Activated T-helper 1 cell treated with anti-CD3 and anti-CD28 coated beads, Interleukin-2, amount 50 U/mL, for 16 hours (primary cell): Measurements from ENCODE around the gene PRDM16.

Experiments
- DNase-seq, 2 donors: peaks; one replicate each; pipeline ENCODE4 v3.0.0-alpha.2; 2020; ENCODE audit warnings: low read depth in 1 of 2, low spot score in 1 of 2

PRDM16 gene

GRCh38 chr1:3454811-3455618 is 386.0 kb downstream of the PRDM16 start:
- no peak for DNase-seq

DNA sequence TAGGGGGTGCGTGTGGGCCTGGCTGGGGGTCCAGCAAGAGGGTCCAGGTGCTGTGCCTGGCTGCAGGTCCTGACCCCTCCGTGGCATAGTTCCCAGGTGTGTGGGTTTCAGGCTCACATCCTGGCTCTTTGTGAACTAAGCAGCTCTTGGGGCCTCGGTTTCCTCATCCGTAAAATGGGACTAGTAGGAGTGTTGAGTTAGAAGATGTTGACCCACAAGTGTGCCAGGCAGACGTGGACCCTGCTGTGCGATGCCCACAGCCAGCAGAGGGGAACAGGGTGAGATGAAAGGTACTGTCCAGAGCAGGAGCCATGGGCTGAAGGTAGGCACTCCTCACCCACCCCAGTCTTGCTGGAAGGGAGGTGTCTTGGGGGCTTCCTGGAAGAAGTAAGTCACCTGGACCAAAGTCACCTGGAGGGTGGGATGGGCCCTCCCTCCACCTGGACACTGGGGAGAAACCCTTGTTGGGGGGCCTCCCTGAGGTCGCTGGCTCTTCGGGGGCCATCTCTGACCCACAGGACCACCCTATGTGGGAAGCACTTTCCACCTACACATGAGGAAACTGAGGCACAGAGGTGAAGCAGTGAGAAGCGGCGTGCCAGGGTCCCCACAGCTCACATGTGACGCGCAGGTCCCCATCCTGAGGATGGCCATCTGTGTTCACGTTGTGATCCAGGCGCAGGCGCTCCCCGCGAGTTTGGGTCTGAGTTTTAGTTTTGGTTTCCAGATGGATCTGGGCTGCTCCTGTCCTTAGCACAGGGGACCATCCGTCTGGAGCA is 386.9 kb downstream of the PRDM16 start:
- DNase-seq = no peak

- DNase-seq = no peak
Observed at GRCh38 chr1:3456449-3456963, 387.5 kb downstream of the PRDM16 start.

DNA sequence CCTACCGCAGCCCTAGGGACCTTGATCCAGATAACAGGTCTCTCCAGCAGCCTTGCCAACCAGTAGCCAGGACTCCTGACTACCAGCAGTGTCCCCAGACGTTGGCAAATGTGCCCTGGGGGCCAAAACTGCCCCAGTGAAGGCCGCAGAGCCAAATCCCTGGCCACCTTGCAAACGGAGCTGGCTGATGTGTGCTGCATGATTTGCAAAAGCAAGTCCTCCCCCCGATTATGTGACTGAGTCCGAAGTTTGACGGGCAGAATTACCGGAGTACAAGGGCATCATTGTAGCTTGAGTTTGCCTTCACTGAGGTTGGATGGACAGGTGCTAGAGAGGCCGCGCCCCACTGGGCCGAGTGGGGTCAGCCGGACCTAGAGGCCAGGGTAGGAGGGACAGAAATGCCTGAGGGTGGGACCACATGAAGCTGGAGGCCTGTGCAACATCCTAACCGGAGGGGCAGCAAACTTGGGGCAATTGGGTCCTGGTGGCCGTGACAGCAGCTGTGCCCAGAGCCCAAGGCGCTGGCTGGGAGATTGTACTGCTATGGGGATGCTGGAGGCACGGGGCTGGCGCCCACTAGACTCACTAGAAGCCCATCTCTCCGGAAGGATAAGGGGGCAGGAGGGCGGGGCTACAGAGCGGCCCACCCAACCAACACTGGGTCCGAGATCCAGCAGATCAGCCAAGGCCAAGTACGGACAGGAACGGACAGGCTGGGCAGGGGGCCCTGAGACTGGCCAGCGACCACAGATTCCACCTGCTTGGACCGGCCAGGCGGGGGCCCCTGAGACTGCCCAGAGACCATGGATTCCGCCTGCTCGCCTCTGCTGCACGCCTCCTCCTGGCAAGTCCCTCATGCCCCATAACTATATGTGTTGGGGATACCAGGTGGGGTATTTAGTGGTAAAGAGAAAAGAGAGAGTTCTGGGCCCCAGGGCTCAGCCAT is 388.2 kb downstream of the PRDM16 start:
- DNase-seq = no peak

GRCh38 chr1:3457910-3458883 is 389.2 kb downstream of the PRDM16 start:
- no peak for DNase-seq

- no peak for DNase-seq
Observed at GRCh38 chr1:3459051-3459908, 390.3 kb downstream of the PRDM16 start.

DNA sequence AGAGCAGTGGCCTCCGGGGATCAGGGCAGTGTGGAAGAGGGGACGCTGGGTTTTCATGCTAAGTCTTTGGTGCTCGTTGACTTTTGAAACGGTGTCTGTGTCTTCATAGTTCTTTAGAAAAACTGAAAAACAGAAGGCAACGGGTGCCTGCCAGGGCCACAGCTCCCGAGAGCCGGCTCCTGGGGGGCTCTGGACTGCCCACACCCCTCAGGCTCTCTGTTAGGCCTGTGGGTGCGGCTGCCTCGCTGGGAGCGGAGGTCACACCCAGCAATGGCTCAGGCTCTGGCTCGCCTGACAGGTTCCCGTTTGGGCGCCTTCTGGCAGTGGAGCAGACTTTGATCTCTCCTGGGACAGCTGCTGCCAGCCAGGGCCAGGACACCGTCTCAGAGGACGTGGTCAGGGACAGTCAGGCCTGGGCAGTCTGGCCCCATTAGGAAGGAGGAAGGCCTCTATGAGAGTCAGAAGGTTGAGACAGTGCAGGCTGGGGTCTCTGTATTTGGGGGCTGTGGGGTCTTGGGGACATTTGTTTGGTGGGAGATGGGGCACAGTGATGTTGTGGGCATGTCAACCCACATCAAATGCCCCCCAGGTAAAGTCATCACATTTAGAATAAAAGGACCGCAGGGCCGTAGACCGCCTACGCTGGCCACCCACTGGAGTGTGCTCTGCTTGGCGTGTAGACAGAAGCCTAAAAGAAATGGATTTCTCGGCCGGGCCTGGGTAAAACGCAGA is 391.1 kb downstream of the PRDM16 start:
- DNase-seq = no peak

DNA sequence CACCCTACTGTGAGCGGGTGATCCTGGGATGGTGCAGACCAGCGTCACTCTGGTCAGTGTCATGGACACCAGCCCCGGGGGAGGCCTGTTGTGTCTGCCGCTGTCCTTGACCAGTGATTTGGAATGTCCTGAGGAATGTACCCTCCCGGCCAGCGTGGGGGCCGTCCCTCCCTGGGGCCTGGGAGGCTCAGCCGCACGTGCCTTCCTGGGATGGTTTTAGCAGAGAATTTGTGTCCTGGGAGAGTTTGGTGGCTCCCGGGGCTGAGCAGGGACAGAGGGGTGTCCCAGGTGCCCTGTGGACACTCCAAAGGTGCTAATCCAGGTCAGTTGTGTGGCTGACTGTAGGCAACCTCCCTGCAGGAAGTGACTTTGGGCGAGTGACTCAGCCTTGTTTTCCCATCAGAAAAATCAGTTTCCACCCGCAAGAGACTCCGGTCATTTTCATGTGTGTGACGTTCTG is 391.7 kb downstream of the PRDM16 start:
- no peak for DNase-seq

DNA sequence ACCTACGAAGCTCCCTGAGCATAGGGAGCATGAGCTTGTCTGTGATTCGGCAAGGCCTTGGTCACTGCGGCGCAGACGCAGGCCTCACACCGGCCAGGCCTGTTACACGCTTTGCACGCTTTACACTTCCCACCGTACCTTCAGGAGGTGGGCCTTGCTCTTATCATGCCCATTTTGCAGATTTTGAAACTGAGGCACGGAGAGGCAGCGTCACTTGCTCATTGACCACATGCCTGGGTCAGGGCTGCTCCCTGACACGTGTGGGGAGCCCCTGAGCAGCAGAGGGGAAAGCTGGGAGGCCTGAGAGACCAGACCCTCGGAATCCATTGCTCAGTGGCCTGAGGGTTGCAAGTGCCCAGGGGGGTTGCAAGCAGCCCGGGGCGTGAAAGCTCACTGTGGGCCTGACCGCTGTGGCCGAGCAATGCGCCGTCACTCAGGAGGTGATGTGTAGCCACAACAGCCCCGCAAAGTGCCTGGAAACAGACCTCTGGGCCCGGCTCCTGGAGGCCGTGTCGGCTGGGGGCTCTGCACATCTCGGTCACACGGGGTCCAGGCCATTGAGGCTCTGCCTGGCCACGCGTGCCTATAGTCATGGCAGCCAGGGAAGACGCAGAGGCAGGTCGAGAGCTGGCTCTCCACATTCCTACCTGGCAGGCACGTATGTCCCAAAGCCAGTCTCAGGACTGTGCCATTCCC is 392.4 kb downstream of the PRDM16 start:
- DNase-seq = no peak

DNA sequence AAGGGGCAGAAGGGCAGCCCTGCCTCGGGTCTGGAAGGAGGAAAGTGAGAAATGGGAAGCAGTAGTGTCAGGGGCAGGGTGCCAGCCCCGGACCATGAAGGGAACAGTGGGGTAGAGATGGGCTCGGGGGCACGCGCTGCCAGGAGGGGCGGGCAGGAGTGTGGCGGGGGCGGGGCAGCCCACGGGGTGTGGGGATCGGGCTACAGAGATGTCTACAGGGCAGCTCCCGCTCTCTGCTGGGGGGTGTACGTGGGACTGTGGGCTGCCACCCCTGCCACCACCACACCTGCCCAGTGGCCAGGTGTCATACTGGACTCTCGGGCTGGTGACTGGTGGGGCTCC is 392.9 kb downstream of the PRDM16 start:
- DNase-seq = no peak

GRCh38 chr1:3462356-3463012 is 393.5 kb downstream of the PRDM16 start:
- no peak for DNase-seq

DNA sequence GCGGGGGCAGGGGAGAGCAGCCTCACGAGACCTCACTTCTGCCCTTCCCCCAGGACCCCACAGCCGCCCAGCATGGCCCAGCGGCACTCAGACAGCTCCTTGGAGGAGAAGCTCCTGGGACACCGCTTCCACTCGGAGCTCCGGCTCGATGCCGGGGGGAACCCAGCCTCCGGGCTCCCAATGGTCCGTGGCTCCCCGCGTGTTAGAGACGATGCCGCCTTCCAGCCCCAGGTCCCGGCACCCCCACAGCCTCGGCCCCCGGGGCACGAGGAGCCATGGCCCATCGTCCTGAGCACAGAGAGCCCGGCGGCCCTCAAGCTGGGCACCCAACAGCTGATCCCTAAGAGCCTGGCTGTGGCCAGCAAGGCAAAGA is 394.0 kb downstream of the PRDM16 start:
- no peak for DNase-seq

DNA sequence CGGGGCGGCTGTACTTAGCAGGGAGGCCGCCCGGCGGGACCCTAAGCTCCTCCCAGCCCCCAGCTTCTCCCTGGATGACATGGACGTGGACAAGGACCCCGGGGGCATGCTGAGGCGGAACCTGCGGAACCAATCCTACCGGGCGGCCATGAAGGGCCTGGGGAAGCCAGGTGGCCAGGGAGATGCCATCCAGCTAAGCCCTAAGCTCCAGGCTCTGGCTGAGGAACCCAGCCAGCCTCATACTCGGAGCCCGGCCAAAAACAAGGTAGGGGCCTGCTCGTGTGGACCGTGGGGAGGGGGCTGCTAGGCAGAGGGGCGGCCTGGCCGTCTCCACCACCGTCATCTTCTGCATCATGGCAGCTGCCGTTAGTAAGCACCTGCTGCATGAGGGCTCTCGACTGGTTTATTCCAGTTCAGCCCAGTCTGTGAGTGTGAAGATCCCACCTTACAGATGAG is 394.4 kb downstream of the PRDM16 start:
- no peak for DNase-seq

- no peak for DNase-seq
Observed at GRCh38 chr1:3463891-3464648, 395.1 kb downstream of the PRDM16 start.

DNA sequence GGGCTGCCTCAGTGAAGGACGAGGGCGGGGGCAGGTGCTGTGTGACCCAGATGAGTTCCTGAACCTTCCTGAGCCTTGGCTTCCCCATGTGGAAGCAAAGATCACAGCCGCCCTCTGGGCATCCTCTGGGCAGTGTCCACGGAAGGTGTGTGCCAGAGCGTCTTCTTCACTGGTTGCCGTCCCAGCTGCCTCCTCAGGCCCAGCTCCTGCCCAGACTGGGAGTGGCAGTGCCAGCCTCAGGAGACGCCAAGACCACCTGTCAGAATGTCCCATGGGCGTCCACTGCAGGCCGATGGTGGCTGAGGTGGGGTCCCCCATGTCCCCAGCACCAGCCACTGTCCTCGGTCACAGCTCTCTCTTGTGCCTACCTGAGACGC is 395.6 kb downstream of the PRDM16 start:
- no peak for DNase-seq

DNA sequence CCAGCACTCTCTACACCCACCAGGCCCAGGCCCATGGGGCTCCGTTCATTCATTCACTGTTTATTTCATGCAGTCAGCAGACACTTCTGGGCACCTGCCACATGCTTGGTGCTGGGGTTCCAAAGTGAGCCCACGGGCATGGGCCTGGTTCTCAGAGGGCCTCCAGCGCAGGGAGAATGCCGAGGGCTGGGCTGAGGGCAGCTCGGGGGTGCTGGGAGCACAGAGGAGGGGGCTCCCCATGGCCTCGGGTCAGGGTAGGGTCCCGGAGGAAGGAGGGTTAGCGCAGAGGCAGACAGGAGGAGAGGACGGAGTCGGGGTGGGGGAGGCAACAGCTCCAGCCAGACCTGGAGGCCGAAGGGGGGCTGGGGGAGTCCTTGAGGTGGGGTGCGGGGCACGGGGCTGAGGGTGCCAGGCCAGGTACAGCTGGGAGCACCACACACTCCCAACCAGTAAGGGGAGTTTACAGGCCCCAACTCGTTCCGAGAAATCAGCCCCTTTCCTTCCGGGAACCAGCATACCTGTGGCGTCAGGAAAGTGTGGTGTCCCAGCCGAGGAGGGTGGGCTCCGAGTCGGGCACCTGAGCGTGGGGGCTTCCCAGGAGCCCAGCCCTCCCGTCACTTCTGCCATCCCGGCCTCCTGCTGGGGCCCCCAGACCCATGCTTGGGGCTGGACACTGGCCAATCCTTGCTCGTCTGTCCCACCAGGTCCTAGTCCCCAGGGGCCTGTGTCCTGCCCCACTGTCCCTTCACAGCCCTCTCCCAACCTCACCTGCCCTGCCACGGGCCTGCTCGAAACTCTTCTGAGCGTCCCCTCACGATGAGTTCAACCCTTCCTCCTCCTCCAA is 396.3 kb downstream of the PRDM16 start:
- DNase-seq = no peak
